Measurements from ENCODE around the gene PLIN1.

Gene PLIN1

GRCh38 chr15:89671687-89672086, 7.5 kb downstream of the PLIN1 start:
- no peak for DNase-seq

GRCh38 chr15:89670971-89671560, 8.1 kb downstream of the PLIN1 start:
- no peak for DNase-seq

GRCh38 chr15:89669941-89670340, 9.2 kb downstream of the PLIN1 start:
- no peak for DNase-seq

- no peak for DNase-seq
These were observed 9.8 kb downstream of the PLIN1 start for GRCh38 chr15:89669309-89669865.

GRCh38 chr15:89668171-89668570, 11.0 kb downstream of the PLIN1 start:
- no peak for DNase-seq

- DNase-seq = no peak
These were observed 11.5 kb downstream of the PLIN1 start for GRCh38 chr15:89667706-89667960.

GRCh38 chr15:89666858-89667705, 12.1 kb downstream of the PLIN1 start:
- no peak for DNase-seq

GRCh38 chr15:89666184-89666857, 12.8 kb downstream of the PLIN1 start:
- no peak for DNase-seq

- DNase-seq = no peak
These were observed 13.6 kb downstream of the PLIN1 start for GRCh38 chr15:89665449-89666181.

GRCh38 chr15:89664441-89665350, 14.5 kb downstream of the PLIN1 start:
- DNase-seq = no peak

GRCh38 chr15:89662893-89663626, 16.1 kb downstream of the PLIN1 start:
- DNase-seq = no peak

- DNase-seq = no peak
These were observed 18.6 kb downstream of the PLIN1 start for GRCh38 chr15:89660556-89660955.

GRCh38 chr15:89659295-89659694, 19.9 kb downstream of the PLIN1 start:
- no peak for DNase-seq

GRCh38 chr15:89657686-89658200, 21.4 kb downstream of the PLIN1 start:
- no peak for DNase-seq

- no peak for DNase-seq
These were observed 22.9 kb downstream of the PLIN1 start for GRCh38 chr15:89656116-89656815.

- DNase-seq = no peak
These were observed 24.0 kb downstream of the PLIN1 start, which contains the start of gene KIF7 for GRCh38 chr15:89654847-89655805. KIF7 (minus strand) TSS chr15:89655467; CDS start chr15:89652930, 2,537 bp downstream.

GRCh38 chr15:89654301-89654761, 24.8 kb downstream of the PLIN1 start:
- DNase-seq = no peak

- DNase-seq = no peak
These were observed 25.6 kb downstream of the PLIN1 start for GRCh38 chr15:89653578-89653977.

GRCh38 chr15:89652666-89653065, 26.5 kb downstream of the PLIN1 start:
- no peak for DNase-seq

Data from AML-193 (cell line).